NT2/D1 (cell line): Measurements from ENCODE around the gene USP12.

ENCODE experiments used
- SUZ12 ChIP-seq: IDR thresholded peaks from 2 replicates; pipeline ENCODE4 v1.6.1; 2011; ENCODE audit not compliant: insufficient read length, insufficient read depth; ENCODE audit errors: extremely low read depth
- ZNF274 ChIP-seq: IDR thresholded peaks from 2 replicates; pipeline ENCODE4 v1.6.1; 2011; ENCODE audit warnings: mild to moderate bottlenecking, low read depth, low read length

- TF ChIP-seq SUZ12 (no peak), ZNF274 (no peak)
These were observed 39.1 kb downstream of the USP12 start for GRCh38 chr13:27132538-27132937.
